Measurements from ENCODE around the gene DAB2.

The DAB2 gene

GRCh38 chr5:39447059-39447458 is 22.3 kb upstream of the DAB2 start:
- DNase-seq = no peak

GRCh38 chr5:39446231-39446630 is 21.5 kb upstream of the DAB2 start:
- no peak for DNase-seq

GRCh38 chr5:39443911-39444310 is 19.1 kb upstream of the DAB2 start:
- no peak for DNase-seq

GRCh38 chr5:39442991-39443390 is 18.2 kb upstream of the DAB2 start:
- no peak for DNase-seq

GRCh38 chr5:39441838-39442237 is 17.1 kb upstream of the DAB2 start:
- no peak for DNase-seq

GRCh38 chr5:39440958-39441624 is 16.3 kb upstream of the DAB2 start:
- no peak for DNase-seq

- no peak for DNase-seq
Measured at GRCh38 chr5:39440192-39440957, 15.6 kb upstream of the DAB2 start.

GRCh38 chr5:39439582-39440162 is 14.9 kb upstream of the DAB2 start:
- DNase-seq = no peak

- DNase-seq = no peak
Measured at GRCh38 chr5:39437467-39437866, 12.7 kb upstream of the DAB2 start.

GRCh38 chr5:39433848-39434247 is 9.1 kb upstream of the DAB2 start:
- no peak for DNase-seq

GRCh38 chr5:39432696-39433530 is 8.1 kb upstream of the DAB2 start:
- no peak for DNase-seq

- no peak for DNase-seq
Measured at GRCh38 chr5:39430461-39430860, 5.7 kb upstream of the DAB2 start.

GRCh38 chr5:39428640-39429039 is 3.9 kb upstream of the DAB2 start:
- no peak for DNase-seq

- DNase-seq = no peak
Measured at GRCh38 chr5:39427633-39428032, 2.9 kb upstream of the DAB2 start.

GRCh38 chr5:39427229-39427628 is 2.4 kb upstream of the DAB2 start:
- DNase-seq = no peak

- DNase-seq = no peak
Measured at GRCh38 chr5:39426746-39427105, 1.9 kb upstream of the DAB2 start.

- DNase-seq = no peak
Measured at GRCh38 chr5:39426051-39426745, 1.4 kb upstream of the DAB2 start.

- DNase-seq = no peak
Measured at GRCh38 chr5:39423331-39423751, 1.4 kb downstream of the DAB2 start.

GRCh38 chr5:39422728-39423285 is 2.0 kb downstream of the DAB2 start:
- DNase-seq = no peak

GRCh38 chr5:39422036-39422606 is 2.7 kb downstream of the DAB2 start:
- no peak for DNase-seq

GRCh38 chr5:39420482-39421145 is 4.2 kb downstream of the DAB2 start:
- DNase-seq = peak; percentile 66 to 79

Measured in Kasumi-1 (cell line).